Stomach smooth muscle (tissue), 2 donors: ENCODE data around the gene GDPD4.

Experiments used
- H3K27ac ChIP-seq: one replicate; pipeline ENCODE4 v1.7.0; 2013; ENCODE audit warnings: mild to moderate bottlenecking, low read length, inconsistent platforms
- H3K27me3 ChIP-seq, 2 donors: one replicate each; pipeline ENCODE4 v1.7.0; 2013; ENCODE audit warnings: low read length in 2 of 2; ENCODE audit not compliant: insufficient read depth in 2 of 2, control insufficient read depth in 1 of 2
- H3K36me3 ChIP-seq, 2 donors: one replicate each; pipeline ENCODE4 v1.7.0; 2013; ENCODE audit warnings: low read length in 2 of 2; ENCODE audit not compliant: control insufficient read depth in 2 of 2, insufficient read depth in 2 of 2
- H3K4me1 ChIP-seq: one replicate; pipeline ENCODE4 v1.7.0; 2013; ENCODE audit warnings: low read length; ENCODE audit not compliant: control insufficient read depth, insufficient read depth
- H3K4me3 ChIP-seq, 2 donors: one replicate each; pipeline ENCODE4 v1.7.0; 2013; ENCODE audit warnings: low read length in 2 of 2
- H3K9ac ChIP-seq, 2 donors: one replicate each; pipeline ENCODE4 v1.7.0; 2013; ENCODE audit warnings: low read length in 2 of 2, mild to moderate bottlenecking in 1 of 2
- H3K9me3 ChIP-seq, 2 donors: one replicate each; pipeline ENCODE4 v1.7.0; 2013; ENCODE audit warnings: low read length in 2 of 2; ENCODE audit not compliant: control insufficient read depth in 2 of 2
- donor health status: healthy.
- donor health status: Pancreatic carcinoma.

The GDPD4 gene

DNA sequence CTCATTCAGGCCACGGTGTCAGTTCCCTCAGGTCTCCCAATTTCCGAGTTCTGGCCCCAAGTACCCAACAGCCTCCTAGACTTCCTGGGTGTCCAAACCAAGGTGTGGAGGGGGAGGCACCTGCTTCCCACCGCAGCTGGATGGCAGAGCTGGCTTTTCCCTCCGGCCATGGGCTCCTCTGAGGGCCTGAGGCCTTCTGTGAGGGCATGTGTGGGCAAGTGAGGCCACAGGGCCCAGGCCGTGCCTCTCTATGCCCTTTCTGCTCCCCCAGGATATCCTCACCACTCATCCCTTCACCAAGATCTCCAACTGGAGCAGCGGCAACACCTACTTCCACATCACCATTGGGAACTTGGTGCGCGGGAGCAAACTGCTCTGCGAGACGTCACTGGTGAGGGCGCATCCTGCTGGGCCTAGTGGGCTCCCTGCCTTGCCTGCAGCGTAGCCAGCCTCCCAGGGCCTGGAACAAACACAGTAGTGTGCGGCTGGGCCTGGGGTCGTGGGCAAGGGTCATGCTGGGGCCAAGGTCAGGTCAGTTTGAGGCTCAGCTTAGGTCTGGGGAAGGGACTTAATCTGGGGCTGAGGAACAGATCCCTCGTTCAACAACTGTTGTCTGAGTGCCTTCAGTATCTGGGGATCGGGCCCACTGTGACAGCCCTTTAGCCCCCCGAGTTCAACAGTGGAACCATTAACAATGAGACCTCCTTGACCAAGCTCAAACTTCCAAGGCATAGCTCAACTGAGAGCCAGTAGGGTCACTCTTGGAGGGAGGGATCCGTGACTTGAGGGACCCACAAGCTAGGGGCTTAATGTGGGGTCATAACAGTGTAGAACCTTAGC, 87.7 kb downstream of the GDPD4 start:
- no peak overlapping the region for H3K27ac ChIP-seq
- H3K9ac ChIP-seq: no peak overlapping the region
- no peaks in the 10 kb centered on the region for H3K4me1 ChIP-seq
- H3K36me3 ChIP-seq: no peaks in the 10 kb centered on the region
- no peak overlapping the region for H3K4me3 ChIP-seq
- H3K9me3 ChIP-seq: no peaks in the 10 kb centered on the region
- H3K27me3 ChIP-seq: no peaks in the 10 kb centered on the region

DNA sequence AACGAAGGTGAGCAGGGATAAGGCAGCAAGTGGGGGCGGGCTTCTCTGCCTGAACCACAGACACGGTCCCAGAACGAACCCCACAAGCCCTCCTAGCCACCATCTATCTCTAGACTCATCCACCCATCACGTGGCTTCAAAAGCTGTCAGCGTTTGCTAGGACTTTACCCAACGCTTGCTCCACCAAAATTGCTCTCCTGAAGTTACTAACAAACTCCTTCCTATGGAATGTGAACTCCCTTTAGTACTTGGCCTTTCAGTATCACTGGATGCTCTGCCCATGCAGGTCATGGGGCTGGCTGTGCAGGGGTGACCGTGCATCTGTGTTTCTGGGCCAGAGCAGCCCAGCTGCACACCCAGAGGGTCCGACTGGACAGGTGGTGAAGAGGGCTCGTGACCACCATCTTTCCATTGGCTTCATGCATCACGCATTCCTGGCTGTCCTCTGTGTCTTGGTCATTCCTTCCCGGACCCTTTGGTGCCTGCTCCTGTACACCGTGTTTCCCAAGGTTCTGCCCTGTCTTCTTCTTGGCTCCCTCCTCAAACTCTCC, 88.4 kb downstream of the GDPD4 start:
- H3K4me1 ChIP-seq: peaks cover under 1% of the 10 kb centered on the region
- H3K27ac ChIP-seq: no peak overlapping the region
- H3K27me3 ChIP-seq: no peaks in the 10 kb centered on the region
- no peak overlapping the region for H3K4me3 ChIP-seq
- no peaks in the 10 kb centered on the region for H3K36me3 ChIP-seq
- H3K9ac ChIP-seq: no peak overlapping the region
- H3K9me3 ChIP-seq: no peaks in the 10 kb centered on the region

GRCh38 chr11:77212314-77213007, 89.0 kb downstream of the GDPD4 start:
- Histone ChIP-seq H3K27me3 (no peaks in the 10 kb centered on the region), H3K4me1 (peaks cover 5% of the 10 kb centered on the region), H3K9me3 (no peaks in the 10 kb centered on the region), H3K4me3 (no peak overlapping the region), H3K36me3 (no peaks in the 10 kb centered on the region), H3K9ac (no peak overlapping the region), H3K27ac (no peak overlapping the region)

GRCh38 chr11:77211594-77212251, 89.8 kb downstream of the GDPD4 start:
- no peaks in the 10 kb centered on the region for H3K9me3 ChIP-seq
- no peaks in the 10 kb centered on the region for H3K36me3 ChIP-seq
- no peak overlapping the region for H3K9ac ChIP-seq
- H3K27ac ChIP-seq: no peak overlapping the region
- no peaks in the 10 kb centered on the region for H3K27me3 ChIP-seq
- no peak overlapping the region for H3K4me3 ChIP-seq
- H3K4me1 ChIP-seq: peaks cover 5% of the 10 kb centered on the region

- Histone ChIP-seq H3K9me3 (no peaks in the 10 kb centered on the region), H3K4me3 (no peak overlapping the region), H3K36me3 (no peaks in the 10 kb centered on the region), H3K9ac (no peak overlapping the region), H3K27me3 (no peaks in the 10 kb centered on the region), H3K27ac (no peak overlapping the region), H3K4me1 (peaks cover 5% of the 10 kb centered on the region)
Observed at GRCh38 chr11:77211040-77211451, 90.4 kb downstream of the GDPD4 start.

GRCh38 chr11:77209663-77210062, 91.8 kb downstream of the GDPD4 start:
- Histone ChIP-seq H3K4me1 (peaks cover 5% of the 10 kb centered on the region), H3K4me3 (no peak overlapping the region), H3K27me3 (no peaks in the 10 kb centered on the region), H3K36me3 (no peaks in the 10 kb centered on the region), H3K9me3 (no peaks in the 10 kb centered on the region), H3K27ac (no peak overlapping the region), H3K9ac (no peak overlapping the region)

DNA sequence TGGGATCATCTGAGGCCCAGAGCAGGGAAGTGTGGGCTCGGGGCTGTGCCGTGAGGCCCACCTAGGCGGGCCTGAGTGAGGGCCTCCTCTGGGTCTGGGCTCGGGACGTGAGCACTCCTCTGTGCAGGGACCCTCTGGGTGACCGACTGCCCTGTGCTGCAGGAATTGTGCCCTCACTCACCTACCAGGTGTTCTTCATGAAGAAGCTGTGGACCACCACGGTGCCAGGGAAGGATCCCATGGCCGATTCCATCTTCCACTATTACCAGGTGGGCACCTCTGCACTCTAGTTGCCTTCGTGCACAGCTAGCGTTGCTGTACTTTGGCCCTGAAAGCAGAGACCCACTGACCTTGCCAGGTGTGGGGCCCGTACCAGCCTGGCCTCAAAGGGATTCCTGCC, 93.0 kb downstream of the GDPD4 start:
- H3K9me3 ChIP-seq: no peaks in the 10 kb centered on the region
- no peak overlapping the region for H3K27ac ChIP-seq
- H3K9ac ChIP-seq: no peak overlapping the region
- H3K4me1 ChIP-seq: peaks cover 5% of the 10 kb centered on the region
- H3K36me3 ChIP-seq: no peaks in the 10 kb centered on the region
- no peak overlapping the region for H3K4me3 ChIP-seq
- H3K27me3 ChIP-seq: no peaks in the 10 kb centered on the region

DNA sequence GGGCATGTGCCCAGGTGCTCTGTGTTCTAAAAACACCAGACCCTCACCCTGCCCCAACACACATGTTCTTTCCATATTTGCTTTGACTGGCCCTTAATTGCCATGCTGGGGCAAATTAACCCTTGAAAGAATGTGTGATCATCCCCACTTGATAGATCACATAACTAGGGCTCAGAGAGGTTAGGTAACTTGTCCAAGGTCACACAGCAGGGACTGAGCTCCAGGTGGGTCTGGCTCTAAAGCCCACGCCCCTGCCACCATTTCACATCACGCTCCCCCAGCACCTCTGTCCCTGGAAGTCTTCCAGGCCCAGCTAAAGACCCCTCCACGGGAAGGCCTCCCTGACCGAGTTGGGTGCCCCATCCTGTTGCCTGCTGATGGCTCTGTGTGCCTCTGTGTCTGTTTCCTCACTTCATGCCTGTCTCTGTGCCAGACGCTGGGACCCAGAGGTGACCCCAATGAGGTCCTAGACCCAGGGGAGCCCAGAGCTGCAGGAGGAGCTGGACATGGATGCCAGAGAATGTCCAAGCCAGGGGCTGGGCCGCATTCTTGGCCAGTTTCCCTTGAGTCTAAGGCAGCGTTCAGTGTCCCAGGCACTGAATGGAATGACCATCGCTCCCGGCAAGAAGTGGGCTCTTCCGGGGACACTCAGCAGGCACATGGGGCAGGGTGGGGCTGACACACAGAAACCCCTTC, 93.7 kb downstream of the GDPD4 start:
- Histone ChIP-seq H3K9me3 (no peaks in the 10 kb centered on the region), H3K9ac (no peak overlapping the region), H3K27me3 (no peaks in the 10 kb centered on the region), H3K4me3 (no peak overlapping the region), H3K4me1 (peaks cover 5% of the 10 kb centered on the region), H3K36me3 (no peaks in the 10 kb centered on the region), H3K27ac (no peak overlapping the region)

- Histone ChIP-seq H3K27ac (no peak overlapping the region), H3K27me3 (no peaks in the 10 kb centered on the region), H3K4me3 (no peak overlapping the region), H3K36me3 (no peaks in the 10 kb centered on the region), H3K9me3 (no peaks in the 10 kb centered on the region), H3K4me1 (peaks cover 5% of the 10 kb centered on the region), H3K9ac (no peak overlapping the region)
Observed at GRCh38 chr11:77207019-77207485, 94.4 kb downstream of the GDPD4 start.
